Activated T-helper 1 cell treated with anti-CD3 and anti-CD28 coated beads, Interleukin-12 subunit alpha, Interleukin-12 subunit beta, Interleukin-2, Interleukin-4 antibody, amounts not matched to agents 30 ng/mL and 10 ng/mL and 1 ng/mL, durations not matched to agents 14 hours and 24 hours and 36 hours (primary cell): ENCODE measurements around the gene KRTAP10-10. TPM values are rescaled to one million over a fixed set of nuclear protein-coding genes. Genes with fewer than 3 reads are reported as not detected.
"Not testable (repeated sequence)": the region's sequence is repeated elsewhere in the genome, so short reads cannot be mapped to it uniquely, and the experiment has no call there.

ENCODE experiments used
- DNase-seq: peaks from one replicate; pipeline ENCODE4 v3.0.0; 2021; ENCODE audit warnings: low spot score
- H3K27ac Mint-ChIP-seq: one replicate; pipeline ENCODE4 v1.8.0; 2021; ENCODE audit warnings: mild to moderate bottlenecking, mixed read lengths
- H3K27me3 Mint-ChIP-seq: one replicate; pipeline ENCODE4 v1.8.0; 2022; ENCODE audit warnings: mild to moderate bottlenecking, moderate library complexity, mixed read lengths; ENCODE audit not compliant: insufficient read depth
- H3K36me3 Mint-ChIP-seq: one replicate; pipeline ENCODE4 v1.8.0; 2021; ENCODE audit warnings: low read depth, mixed read lengths
- H3K4me1 Mint-ChIP-seq: one replicate; pipeline ENCODE4 v1.8.0; 2021; ENCODE audit warnings: low read depth, mixed read lengths
- H3K4me3 Mint-ChIP-seq: one replicate; pipeline ENCODE4 v1.8.0; 2021; ENCODE audit warnings: mild to moderate bottlenecking, moderate library complexity, mixed read lengths
- H3K9me3 Mint-ChIP-seq: one replicate; pipeline ENCODE4 v1.8.0; 2021; ENCODE audit warnings: mixed read lengths
- intact Hi-C: fragments of 100-400 bp; cut with micrococcal nuclease; formaldehyde crosslinking; loops from one replicate; pipeline ENCODE4 v1.15.1; 2024
- total RNA-seq: library from RNA; stranded (reverse); gene quantifications from 2 replicates; pipeline ENCODE4 v1.2.3, GENCODE V29; 2022

Gene KRTAP10-10
- total RNA-seq, 1 donor from 2014 or later: not detected

GRCh38 chr21:44650973-44651675 lies 14.0 kb downstream of the KRTAP10-10 start:
- Mint-ChIP-seq H3K27me3 (no peaks in the 10 kb centered on the region), H3K27ac (no peak overlapping the region), H3K4me3 (no peak overlapping the region), H3K9me3 (peaks cover 21% of the 10 kb centered on the region), H3K4me1 (peaks cover 21% of the 10 kb centered on the region), H3K36me3 (peaks cover 10% of the 10 kb centered on the region)
- intact Hi-C loops: no loop called here
- no peak for DNase-seq

- H3K4me3 Mint-ChIP-seq: no peak overlapping the region
- H3K27me3 Mint-ChIP-seq: no peaks in the 10 kb centered on the region
- H3K36me3 Mint-ChIP-seq: peaks cover 25% of the 10 kb centered on the region
- peaks cover 40% of the 10 kb centered on the region for H3K9me3 Mint-ChIP-seq
- no peak for DNase-seq
- intact Hi-C loops: no loop called here
- no peak overlapping the region for H3K27ac Mint-ChIP-seq
- H3K4me1 Mint-ChIP-seq: peaks cover 41% of the 10 kb centered on the region
Observed at GRCh38 chr21:44653123-44653522, 16.0 kb downstream of the KRTAP10-10 start.

GRCh38 chr21:44653656-44654575 lies 16.8 kb downstream of the KRTAP10-10 start:
- Mint-ChIP-seq H3K27me3 (no peaks in the 10 kb centered on the region), H3K4me1 (peaks cover 49% of the 10 kb centered on the region), H3K36me3 (peaks cover 29% of the 10 kb centered on the region), H3K9me3 (peaks cover 47% of the 10 kb centered on the region), H3K4me3 (peak overlapping the region; percentile 15), H3K27ac (no peak overlapping the region)
- intact Hi-C loops: no loop called here
- no peak for DNase-seq

- Mint-ChIP-seq H3K4me1 (peaks cover 56% of the 10 kb centered on the region), H3K27ac (peak within 1 kb of the TSS; percentile 70)
- intact Hi-C loops: loop anchor here (5.0 kb wide), 3 partner anchors 37 to 273 kb away; no protein-coding TSS in a partner anchor
Observed at GRCh38 chr21:44654576-44655175, 17.5 kb downstream of the KRTAP10-10 start, which contains the start of gene KRTAP12-4. TSS of gene KRTAP12-4 (minus strand) at chr21:44654659. CDS start at chr21:44654614, 45 bp downstream.

GRCh38 chr21:44656868-44657267 lies 19.7 kb downstream of the KRTAP10-10 start:
- peaks cover 63% of the 10 kb centered on the region for H3K4me1 Mint-ChIP-seq
- no peaks in the 10 kb centered on the region for H3K27me3 Mint-ChIP-seq
- peaks cover 31% of the 10 kb centered on the region for H3K36me3 Mint-ChIP-seq
- peaks cover 52% of the 10 kb centered on the region for H3K9me3 Mint-ChIP-seq
- peak overlapping the region; percentile 47 for H3K4me3 Mint-ChIP-seq
- no peak for DNase-seq
- intact Hi-C loops: loop anchor here (5.0 kb wide), 3 partner anchors 40 to 270 kb away; no protein-coding TSS in a partner anchor
- H3K27ac Mint-ChIP-seq: peak overlapping the region; percentile 95

More at GRCh38 chr21:44654576-44655175, 17.5 kb downstream of the KRTAP10-10 start, which contains the start of gene KRTAP12-4:
- peak within 1 kb of the TSS; percentile 15 for H3K4me3 Mint-ChIP-seq
- H3K36me3 Mint-ChIP-seq: peaks cover 29% of the 10 kb centered on the region
- peaks cover 47% of the 10 kb centered on the region for H3K9me3 Mint-ChIP-seq
- no peaks in the 10 kb centered on the region for H3K27me3 Mint-ChIP-seq
- no peak for DNase-seq

- Mint-ChIP-seq H3K4me3 (peak within 1 kb of the TSS; percentile 47), H3K27ac (peak within 1 kb of the TSS; percentile 95), H3K9me3 (peaks cover 58% of the 10 kb centered on the region), H3K4me1 (peaks cover 63% of the 10 kb centered on the region), H3K27me3 (peaks cover 6% of the 10 kb centered on the region), H3K36me3 (peaks cover 35% of the 10 kb centered on the region)
- intact Hi-C loops: loop anchor here (5.0 kb wide), 3 partner anchors 41 to 269 kb away; no protein-coding TSS in a partner anchor
- peak; percentile 52 for DNase-seq
Observed at GRCh38 chr21:44657635-44658540, 20.7 kb downstream of the KRTAP10-10 start, which contains the start of gene KRTAP12-3. TSS of gene KRTAP12-3 (plus strand) at chr21:44657932. CDS start at chr21:44657980, 48 bp downstream.

- H3K27ac Mint-ChIP-seq: peak overlapping the region; percentile 95
- H3K36me3 Mint-ChIP-seq: peaks cover 35% of the 10 kb centered on the region
- no peak for DNase-seq
- H3K4me1 Mint-ChIP-seq: peaks cover 59% of the 10 kb centered on the region
- peaks cover 55% of the 10 kb centered on the region for H3K9me3 Mint-ChIP-seq
- H3K4me3 Mint-ChIP-seq: peak overlapping the region; percentile 12
- intact Hi-C loops: loop anchor here (5.0 kb wide), 3 partner anchors 41 to 269 kb away; no protein-coding TSS in a partner anchor
- peaks cover 10% of the 10 kb centered on the region for H3K27me3 Mint-ChIP-seq
Observed at GRCh38 chr21:44658541-44658910, 21.4 kb downstream of the KRTAP10-10 start.

GRCh38 chr21:44658913-44659595 lies 21.9 kb downstream of the KRTAP10-10 start:
- intact Hi-C loops: loop anchor here (5.0 kb wide), 3 partner anchors 42 to 268 kb away; no protein-coding TSS in a partner anchor
- Mint-ChIP-seq H3K27ac (peak overlapping the region; percentile 95), H3K4me3 (peak overlapping the region; percentile 9), H3K4me1 (peaks cover 53% of the 10 kb centered on the region), H3K27me3 (peaks cover 10% of the 10 kb centered on the region), H3K9me3 (peaks cover 50% of the 10 kb centered on the region), H3K36me3 (peaks cover 35% of the 10 kb centered on the region)
- DNase-seq: no peak

- intact Hi-C loops, H3K4me3 Mint-ChIP-seq, DNase-seq, H3K27ac Mint-ChIP-seq: not testable (repeated sequence)
- Mint-ChIP-seq H3K36me3 (peaks cover 23% of the 10 kb centered on the region), H3K9me3 (peaks cover 39% of the 10 kb centered on the region), H3K4me1 (peaks cover 38% of the 10 kb centered on the region), H3K27me3 (peaks cover 12% of the 10 kb centered on the region)
Observed at GRCh38 chr21:44661567-44661966, 24.4 kb downstream of the KRTAP10-10 start.

- Mint-ChIP-seq H3K27me3 (peaks cover 21% of the 10 kb centered on the region), H3K4me3 (no peak overlapping the region), H3K9me3 (peaks cover 32% of the 10 kb centered on the region), H3K27ac (no peak overlapping the region), H3K4me1 (peaks cover 11% of the 10 kb centered on the region), H3K36me3 (peaks cover 7% of the 10 kb centered on the region)
- no peak for DNase-seq
- intact Hi-C loops: no loop called here
Observed at GRCh38 chr21:44664691-44665090, 27.5 kb downstream of the KRTAP10-10 start.
